Inflammatory macrophage (primary cell): Measurements from ENCODE around the gene MAML3.
A peak's percentile ranks its signal among the peaks of the same experiment; 100 is the strongest.

Experiments used
- DNase-seq, 2 donors: peaks; one replicate each; pipeline ENCODE4 v3.0.0-alpha.2; 2020 to 2022

MAML3 gene

DNA sequence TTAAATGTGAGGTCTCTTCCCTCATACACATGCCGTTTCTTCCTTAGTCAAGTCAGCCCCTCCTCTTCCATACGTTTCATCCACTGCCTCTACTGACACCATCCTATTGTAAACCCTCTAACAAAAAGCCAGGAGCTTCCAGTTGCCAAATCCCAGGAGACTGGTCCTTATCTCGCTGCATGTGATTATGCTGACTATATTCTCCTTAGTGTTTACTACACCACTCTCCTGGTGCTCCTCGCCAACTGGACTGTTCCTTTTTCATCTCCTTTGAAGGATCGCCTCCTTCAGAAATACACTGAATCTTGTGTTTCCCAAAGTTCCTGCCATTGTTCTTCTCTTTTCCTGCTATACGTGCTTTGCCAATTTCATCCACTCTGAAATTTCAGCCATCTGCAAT, 27.7 kb downstream of the MAML3 start:
- no peak for DNase-seq

DNA sequence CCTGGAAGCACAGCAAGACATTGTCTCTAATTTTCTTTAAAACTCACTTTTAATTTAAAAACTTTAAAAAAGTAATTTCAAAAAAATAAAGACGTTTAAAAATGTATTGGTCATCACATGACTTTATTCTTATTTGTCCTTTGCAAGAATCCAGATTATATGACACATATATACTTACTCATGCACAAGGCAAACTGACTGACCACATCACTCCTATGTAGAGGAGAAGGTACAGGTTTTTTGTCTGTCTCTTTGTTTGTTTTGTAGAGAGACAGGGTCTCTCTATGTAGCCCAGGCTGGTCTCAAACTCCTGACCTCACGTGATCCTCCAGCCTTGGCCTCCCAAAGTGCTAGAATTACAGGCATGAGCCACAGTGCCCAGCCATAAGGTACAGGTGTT, 28.6 kb downstream of the MAML3 start:
- no peak for DNase-seq

- DNase-seq: no peak
Observed at GRCh38 chr4:140123666-140124377, 30.2 kb downstream of the MAML3 start.

DNA sequence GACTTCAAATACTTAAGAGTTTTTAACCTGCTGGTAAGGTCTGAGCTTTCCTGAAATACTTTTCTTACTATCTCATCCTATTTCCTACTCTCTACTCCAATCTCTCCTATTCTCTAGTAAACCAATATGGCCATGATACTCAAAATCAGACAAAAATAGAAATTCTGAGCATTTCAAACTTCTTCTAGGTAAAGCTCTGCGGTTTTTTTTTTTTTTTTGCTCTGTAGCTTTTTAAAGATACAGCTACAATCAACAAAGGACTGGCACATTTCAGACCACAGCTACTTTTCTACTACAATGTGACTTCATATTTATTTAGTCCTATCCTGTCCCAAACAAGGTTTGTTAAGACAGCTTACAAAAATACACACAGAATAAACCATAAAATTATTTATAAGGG, 31.1 kb downstream of the MAML3 start:
- DNase-seq: no peak

GRCh38 chr4:140121646-140122045, 32.3 kb downstream of the MAML3 start:
- DNase-seq: no peak

DNA sequence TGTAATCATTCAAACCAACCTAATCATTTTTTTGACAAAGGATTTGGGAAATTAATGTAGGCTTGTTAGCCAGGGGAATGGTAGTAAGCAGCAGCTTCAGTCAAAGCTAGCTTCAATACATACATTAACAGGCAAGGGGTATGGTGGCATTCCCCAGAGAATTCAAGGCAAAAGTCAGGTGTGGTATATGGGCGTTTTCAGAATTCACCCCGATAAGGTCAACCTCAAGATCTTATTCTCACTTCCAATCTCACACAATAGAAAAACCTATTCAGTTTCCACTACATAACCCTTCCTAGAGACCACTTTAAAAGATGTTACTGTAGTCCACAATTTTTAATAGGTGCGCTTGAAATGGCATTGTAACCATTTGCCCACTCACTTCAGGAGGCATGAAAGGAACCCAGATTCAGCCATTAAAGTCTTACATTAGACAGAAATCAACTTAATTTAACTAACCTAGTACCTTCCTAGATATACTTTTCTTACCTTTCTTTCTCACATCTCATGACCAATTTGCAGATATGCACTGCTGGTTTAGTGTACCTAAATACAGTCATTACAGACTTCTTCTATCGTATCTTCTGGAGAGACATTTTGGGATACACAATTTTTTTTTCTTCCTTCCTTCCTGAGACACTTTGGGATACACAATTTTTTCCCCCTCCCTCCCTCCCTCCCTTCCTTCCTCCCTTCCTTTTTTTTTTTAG, 34.9 kb downstream of the MAML3 start:
- no peak for DNase-seq

DNA sequence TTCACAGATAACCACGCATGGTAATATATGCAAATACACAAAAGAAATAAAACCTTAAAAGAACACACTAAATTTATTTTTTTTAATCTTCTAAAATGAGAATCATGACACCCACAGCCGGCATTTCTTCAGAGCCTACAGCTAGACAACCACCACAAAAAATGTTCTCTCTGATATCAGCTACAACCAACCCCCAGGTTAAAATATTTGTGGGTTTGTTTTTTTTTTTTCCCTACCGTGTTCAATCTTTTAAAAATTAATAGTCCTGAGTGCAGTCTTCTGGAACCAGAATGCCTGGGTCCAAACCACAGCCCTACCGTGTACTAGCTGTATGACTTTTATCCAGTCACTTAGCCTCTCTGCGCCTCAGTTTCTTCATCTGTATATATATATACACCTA, 36.0 kb downstream of the MAML3 start:
- no peak for DNase-seq

GRCh38 chr4:140116442-140117104, 37.4 kb downstream of the MAML3 start:
- peak in 1 of 2 donors; percentile 20 for DNase-seq

GRCh38 chr4:140115140-140115539, 38.8 kb downstream of the MAML3 start:
- no peak for DNase-seq

- DNase-seq: no peak
Observed at GRCh38 chr4:140113653-140114052, 40.3 kb downstream of the MAML3 start.

DNA sequence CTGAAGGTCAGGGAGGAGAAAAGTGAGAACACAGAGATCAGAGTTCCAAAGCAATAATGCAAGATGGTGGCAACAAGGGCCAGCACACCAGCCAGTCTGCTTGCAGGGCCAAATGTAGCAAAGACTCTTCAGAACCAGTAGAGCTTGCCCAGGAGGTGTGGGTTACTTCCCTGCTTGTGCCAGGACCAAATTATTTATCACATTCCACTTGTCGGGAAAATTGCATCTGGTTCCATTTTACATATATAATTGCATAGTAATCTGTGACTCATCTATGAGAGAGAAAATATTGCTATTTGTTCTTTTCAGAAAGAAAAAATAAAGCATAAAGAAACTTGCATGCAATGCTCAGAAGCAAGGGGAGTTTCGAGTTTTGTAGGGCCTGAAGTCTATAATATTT, 41.4 kb downstream of the MAML3 start:
- no peak for DNase-seq

DNA sequence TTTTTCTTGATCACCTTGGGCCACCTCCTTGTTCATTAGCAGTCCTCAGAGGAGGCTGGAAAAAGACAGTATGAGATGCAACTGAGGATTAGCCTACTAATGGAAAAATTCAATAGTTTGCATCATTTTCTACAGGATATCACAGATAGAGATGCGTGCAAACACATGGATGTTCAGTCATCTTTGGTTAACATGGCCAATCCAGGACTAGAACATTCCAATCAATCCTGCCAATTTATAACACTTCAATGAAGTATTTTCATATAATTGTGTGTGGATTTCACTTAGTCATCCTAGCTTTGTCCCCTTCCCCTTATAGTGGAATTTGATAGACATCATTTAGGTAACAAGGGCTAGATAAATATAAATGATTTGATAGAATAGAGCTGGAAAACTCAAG, 42.7 kb downstream of the MAML3 start:
- DNase-seq: no peak

DNA sequence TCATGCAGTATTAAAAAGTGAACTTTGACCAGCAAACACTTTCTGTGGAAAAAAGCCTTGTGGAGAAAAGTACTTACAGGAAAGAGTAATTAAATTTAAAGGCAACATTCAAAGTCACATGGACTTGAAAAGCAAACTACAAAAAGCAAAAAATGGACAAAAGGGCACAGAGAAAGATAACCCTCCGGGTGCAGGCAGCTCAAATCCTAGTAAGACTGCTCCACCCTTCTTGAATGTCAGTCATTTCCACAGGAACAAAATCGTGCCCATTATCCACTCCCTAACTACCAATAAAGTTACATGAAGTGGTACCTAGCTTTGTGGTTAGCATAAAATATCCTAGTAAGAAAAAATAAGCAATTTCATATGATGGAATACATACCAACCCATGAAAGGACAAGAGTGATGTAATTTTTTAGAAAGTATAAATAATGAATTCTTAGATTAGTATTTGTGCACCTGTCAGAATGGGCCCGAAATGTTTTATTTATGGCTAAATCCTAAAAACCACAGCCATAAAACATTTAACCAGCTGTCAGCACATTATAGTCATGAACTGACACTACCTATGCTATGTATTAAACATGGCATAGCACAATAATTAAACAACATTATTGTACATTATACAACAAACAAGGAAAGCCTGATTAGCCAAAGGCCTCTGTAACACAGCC, 43.3 kb downstream of the MAML3 start:
- DNase-seq: no peak

DNA sequence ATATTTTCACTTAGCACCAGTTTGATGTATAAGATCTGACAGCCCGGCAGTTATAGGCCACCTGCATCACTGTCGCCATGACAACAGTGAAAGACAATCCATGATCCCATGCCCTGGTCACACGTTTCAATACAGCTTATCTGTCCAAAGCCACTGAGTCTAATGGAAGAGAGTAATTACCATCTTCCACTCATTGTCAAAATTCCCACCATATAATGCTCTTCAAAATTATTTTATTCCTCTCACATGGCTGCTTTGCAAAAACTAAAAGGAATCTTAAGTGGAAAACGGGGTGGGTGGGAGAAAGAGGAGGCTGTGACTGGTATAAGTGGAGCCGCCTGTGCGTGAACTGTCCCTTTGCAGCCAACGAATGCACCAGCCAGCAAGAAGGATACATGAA, 44.2 kb downstream of the MAML3 start:
- no peak for DNase-seq

GRCh38 chr4:140109292-140109691, 44.7 kb downstream of the MAML3 start:
- no peak for DNase-seq

DNA sequence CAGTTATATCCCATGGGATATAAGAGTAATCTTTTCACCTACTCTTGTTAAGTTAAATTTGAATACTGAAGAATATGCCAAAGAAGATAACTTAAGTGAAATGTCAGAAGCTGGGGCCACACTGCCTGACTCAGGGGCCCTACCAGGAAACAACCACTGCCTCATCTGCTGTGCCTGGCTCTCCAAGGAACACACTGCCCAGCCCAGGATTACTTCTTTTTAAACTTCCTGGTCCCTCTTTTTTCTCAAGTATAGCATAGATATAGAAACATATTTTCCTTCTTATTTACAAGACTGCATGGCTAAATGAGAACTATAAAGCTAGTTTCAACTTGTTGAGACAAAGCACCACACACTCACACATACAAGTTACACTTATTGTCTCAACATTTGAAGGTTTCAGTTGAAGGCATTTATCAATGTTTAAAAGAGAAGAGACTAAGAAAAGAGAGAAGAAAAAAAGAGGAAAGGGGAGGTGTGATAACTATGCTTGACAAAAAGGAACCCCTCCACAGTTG, 45.2 kb downstream of the MAML3 start:
- DNase-seq: no peak

GRCh38 chr4:140108243-140108642, 45.7 kb downstream of the MAML3 start:
- DNase-seq: no peak

DNA sequence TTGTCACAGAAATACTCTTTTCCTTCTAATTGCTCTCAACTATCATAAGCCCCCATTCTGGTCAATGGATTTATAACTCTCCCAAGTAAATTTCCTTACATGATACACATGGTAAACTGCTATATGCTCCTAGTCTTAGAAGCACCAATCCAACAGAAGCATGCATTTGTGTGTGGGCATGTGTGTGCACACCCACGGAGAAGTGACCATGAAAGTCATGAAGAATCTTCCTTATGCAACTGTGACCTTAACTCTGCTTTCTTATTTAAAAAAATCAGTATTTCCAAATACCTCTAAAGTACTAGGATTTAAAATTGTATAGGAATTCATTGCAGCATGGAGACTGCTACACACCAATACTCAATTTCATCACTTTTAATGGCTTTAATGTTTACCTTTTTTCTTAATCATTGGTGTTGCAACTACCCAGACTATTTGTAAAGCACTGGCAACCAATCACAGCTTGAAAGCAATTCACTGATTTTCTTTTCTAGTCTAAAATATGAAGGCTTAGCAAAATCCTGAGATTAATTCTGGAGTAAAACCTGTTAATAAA, 47.6 kb downstream of the MAML3 start:
- DNase-seq: peak; percentile 77 to 84

DNA sequence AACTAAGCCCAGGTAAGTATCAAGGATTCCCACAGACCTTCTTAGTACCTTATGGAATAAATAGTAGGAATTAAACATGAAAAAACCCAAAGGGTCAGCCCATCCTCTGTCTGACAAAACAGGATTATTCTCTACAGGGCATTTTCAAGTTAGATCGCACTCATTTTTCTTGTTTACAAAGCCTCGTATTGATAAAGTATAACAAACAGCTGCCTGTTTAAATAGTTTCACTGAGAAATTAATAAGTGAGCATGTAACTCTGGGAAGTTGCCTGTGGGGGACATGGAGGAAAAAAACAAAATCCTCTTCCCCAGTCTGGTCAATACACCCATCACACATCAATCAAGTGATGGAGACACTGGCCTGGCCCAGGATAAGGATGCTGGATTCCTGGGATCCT, 48.5 kb downstream of the MAML3 start:
- no peak for DNase-seq

GRCh38 chr4:140103676-140104075, 50.3 kb downstream of the MAML3 start:
- DNase-seq: peak; percentile 53 to 68

GRCh38 chr4:140102421-140102820, 51.6 kb downstream of the MAML3 start:
- peak in 1 of 2 donors; percentile 43 for DNase-seq

- DNase-seq: no peak
Observed at GRCh38 chr4:140100771-140101170, 53.2 kb downstream of the MAML3 start.

DNA sequence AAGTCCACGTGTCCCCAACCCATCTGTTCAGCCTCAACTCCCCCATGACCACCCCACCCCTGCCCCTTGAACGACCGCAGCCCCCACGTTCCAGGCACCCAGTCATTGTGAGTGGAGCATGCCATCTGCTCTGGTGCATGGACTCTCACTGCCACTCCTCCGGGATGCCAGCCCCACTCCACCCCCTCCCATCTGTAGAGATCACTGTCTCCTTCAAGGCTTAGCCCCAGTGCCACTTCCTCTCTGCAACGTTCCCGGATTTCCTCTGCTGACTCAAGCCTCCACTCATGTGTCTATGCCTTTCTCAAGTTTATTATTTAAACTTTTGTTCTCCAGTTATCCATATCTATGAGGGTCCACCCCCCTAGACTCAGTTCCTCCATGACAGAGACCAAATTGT, 54.0 kb downstream of the MAML3 start:
- DNase-seq: peak; percentile 65 to 71
